GM18499 (cell line): ENCODE measurements around the gene METTL18.
"Not testable (repeated sequence)": the region's sequence is repeated elsewhere in the genome, so short reads cannot be mapped to it uniquely, and the experiment has no call there.

Experiments used
- ATAC-seq: cut with Tn5 transposase; IDR thresholded peaks from one replicate; pipeline ENCODE4 v1.9.1; 2021; ENCODE audit warnings: moderate number of reproducible peaks; ENCODE audit not compliant: insufficient read depth, unreplicated experiment

The METTL18 gene

GRCh38 chr1:169794530-169795416 lies at the start of gene METTL18:
TSS of gene METTL18 (minus strand) at chr1:169794907. CDS start at chr1:169793695, 1,212 bp downstream.
- peak; percentile 80 for ATAC-seq

GRCh38 chr1:169838942-169839341 lies 44.2 kb upstream of the METTL18 start:
- no peak for ATAC-seq

GRCh38 chr1:169836198-169836597 lies 41.5 kb upstream of the METTL18 start:
- ATAC-seq = no peak

GRCh38 chr1:169835647-169836046 lies 40.9 kb upstream of the METTL18 start:
- no peak for ATAC-seq

GRCh38 chr1:169834869-169835268 lies 40.2 kb upstream of the METTL18 start:
- no peak for ATAC-seq

- ATAC-seq = no peak
Measured at GRCh38 chr1:169833179-169833901, 38.6 kb upstream of the METTL18 start.

GRCh38 chr1:169829671-169830070 lies 35.0 kb upstream of the METTL18 start:
- ATAC-seq = no peak

- no peak for ATAC-seq
Measured at GRCh38 chr1:169824153-169824552, 29.4 kb upstream of the METTL18 start.

- ATAC-seq = no peak
Measured at GRCh38 chr1:169821500-169821899, 26.8 kb upstream of the METTL18 start.

- ATAC-seq = no peak
Measured at GRCh38 chr1:169816617-169817016, 21.9 kb upstream of the METTL18 start.

GRCh38 chr1:169814265-169814664 lies 19.6 kb upstream of the METTL18 start:
- no peak for ATAC-seq

GRCh38 chr1:169812131-169812530 lies 17.4 kb upstream of the METTL18 start:
- no peak for ATAC-seq

- ATAC-seq = not testable (repeated sequence)
Measured at GRCh38 chr1:169811418-169812035, 16.8 kb upstream of the METTL18 start.

GRCh38 chr1:169809370-169810095 lies 14.8 kb upstream of the METTL18 start:
- ATAC-seq = no peak

GRCh38 chr1:169804941-169805340 lies 10.2 kb upstream of the METTL18 start:
- ATAC-seq = no peak

- ATAC-seq = no peak
Measured at GRCh38 chr1:169802888-169803287, 8.2 kb upstream of the METTL18 start.

- ATAC-seq = no peak
Measured at GRCh38 chr1:169797281-169797680, 2.6 kb upstream of the METTL18 start.

- ATAC-seq = no peak
Measured at GRCh38 chr1:169796274-169796810, 1.6 kb upstream of the METTL18 start.

GRCh38 chr1:169795687-169796086 lies 980 bp upstream of the METTL18 start:
- no peak for ATAC-seq

GRCh38 chr1:169793730-169794129 lies 977 bp downstream of the METTL18 start:
- no peak for ATAC-seq
